ENCODE measurements around the gene FHL2.

The FHL2 gene

GRCh38 chr2:105397025-105397722, 1.7 kb downstream of the FHL2 start:
- no peak for DNase-seq

- DNase-seq: peak; percentile 96
These were observed 2.4 kb downstream of the FHL2 start for GRCh38 chr2:105396254-105397024.

GRCh38 chr2:105395691-105396090, 3.2 kb downstream of the FHL2 start:
- no peak for DNase-seq

DNA sequence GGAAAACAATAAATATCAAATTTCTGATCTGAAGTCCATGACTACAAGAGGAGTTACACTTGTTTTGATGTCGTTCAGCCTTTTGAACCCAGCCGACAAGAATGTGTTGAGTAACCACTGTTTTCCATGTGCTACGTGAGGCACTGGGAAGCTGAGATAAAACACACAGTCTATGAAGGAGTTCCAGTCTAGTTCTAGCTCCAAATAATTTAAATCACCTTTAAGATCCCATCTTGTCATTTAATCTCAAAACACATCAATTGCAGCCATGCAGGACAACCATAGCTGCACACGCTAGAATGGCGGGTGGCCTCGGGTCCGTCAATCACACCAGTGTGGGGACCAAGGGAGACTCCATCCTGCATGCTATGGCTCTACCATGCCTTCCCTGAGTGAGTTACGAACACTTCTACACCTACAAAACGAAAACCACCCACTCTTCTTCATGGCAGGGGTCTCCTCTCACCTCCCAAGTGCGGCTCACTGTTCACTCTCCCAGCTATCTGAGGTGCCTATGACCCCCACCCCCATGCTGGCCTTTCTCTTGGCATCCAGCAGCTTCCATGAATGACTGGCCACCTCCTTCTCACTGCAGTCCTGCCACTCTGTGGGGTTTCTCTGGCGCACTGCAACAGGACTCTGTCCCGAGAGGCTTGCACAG, 3.8 kb downstream of the FHL2 start:
- no peak for DNase-seq

DNA sequence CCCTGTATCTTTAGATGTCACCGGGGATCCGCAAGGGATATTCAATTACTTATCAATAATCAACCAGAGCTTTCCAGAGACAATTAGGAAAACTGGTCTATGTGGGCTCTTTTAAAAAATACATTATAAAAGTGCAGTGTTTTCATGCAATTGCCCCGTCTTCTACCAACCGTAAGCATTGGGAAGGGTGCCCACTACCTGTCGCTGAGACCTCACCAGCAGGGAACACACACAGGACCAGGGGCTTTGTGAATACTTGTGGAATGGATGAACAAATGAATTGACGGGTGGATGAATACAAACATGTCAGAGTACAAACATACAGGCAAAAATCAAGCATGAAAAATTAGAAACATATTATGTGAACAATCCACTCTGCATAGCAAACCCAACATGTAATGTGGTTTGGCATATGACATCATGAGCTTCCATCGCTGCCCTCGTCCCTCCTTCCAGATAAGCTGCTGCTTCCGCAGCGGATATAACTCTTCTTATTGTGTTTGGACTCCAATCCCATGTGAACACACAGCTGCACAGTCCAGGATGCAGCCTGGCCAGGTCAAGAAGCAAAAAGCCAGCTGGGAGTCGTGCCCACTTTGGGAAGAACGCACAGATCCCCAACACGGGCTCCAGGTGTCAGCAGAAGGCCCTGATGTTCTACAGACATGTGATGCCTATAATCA, 5.3 kb downstream of the FHL2 start:
- peak; percentile 76 for DNase-seq

DNA sequence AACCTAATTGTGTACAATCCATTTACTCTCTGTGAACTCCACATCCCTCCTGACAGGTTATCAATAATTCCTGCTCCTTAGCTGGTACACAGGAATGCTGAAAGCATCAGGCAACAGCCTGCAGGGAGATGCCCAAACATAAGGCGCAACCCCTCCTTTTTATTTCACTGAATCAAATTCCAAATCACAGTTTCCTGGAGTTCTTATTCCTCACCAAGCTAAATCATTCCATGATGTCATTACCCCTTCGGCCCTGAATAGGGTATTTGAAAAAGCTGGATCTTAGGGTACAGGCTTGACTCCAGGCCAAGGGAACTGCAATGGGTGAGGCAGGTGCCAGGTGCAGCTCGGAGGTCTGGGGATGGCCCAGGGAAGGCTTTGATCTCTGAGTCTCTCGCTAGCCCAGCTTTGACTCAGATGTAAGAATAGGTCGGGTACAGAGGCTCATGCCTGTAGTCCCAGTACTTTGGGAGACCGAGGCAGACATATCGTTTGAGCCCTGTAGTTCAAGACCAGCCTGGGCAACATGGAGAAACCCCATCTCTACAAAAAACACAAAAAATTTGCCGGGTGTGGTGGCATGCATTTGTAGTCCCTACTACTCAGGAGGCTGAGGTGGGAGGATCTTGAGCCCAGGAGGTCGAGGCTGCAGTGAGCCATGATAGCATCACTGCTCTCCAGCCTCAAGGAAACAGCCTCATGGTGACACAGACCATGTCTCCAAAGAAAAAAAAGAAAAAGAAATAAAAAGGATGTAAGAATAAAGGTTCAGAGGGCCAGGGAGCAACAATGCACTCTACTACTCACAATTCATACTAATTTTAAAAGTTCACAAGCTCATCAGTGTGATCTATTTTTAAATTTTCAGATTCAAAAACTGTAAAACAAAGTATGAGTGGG, 6.8 kb downstream of the FHL2 start:
- DNase-seq: peak; percentile 59

GRCh38 chr2:105391058-105391627, 7.7 kb downstream of the FHL2 start:
- DNase-seq: peak; percentile 88

DNA sequence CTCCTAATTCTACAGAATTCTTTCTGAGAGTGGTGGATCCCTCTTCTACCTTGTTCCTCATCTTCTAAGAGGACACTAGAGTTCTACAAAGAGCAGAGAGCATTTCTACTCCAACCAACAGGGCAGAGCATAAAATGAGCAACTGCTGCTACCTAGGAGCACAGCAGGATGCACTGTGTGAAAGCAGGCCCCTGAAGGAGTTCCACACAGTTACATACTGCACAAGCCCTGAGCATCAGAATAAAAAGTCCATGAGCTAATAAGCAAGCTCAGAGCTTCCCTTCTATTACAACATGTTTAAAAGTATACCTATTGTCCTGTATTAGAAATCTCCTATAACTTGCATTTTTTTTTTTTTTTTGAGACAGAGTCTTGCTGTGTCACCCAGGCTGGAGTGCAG, 8.4 kb downstream of the FHL2 start:
- DNase-seq: no peak

- peak; percentile 49 for DNase-seq
These were observed 9.9 kb downstream of the FHL2 start for GRCh38 chr2:105388971-105389381.

GRCh38 chr2:105387225-105387624, 11.6 kb downstream of the FHL2 start:
- peak; percentile 71 for DNase-seq

GRCh38 chr2:105385731-105386540, 12.9 kb downstream of the FHL2 start:
- DNase-seq: no peak

DNA sequence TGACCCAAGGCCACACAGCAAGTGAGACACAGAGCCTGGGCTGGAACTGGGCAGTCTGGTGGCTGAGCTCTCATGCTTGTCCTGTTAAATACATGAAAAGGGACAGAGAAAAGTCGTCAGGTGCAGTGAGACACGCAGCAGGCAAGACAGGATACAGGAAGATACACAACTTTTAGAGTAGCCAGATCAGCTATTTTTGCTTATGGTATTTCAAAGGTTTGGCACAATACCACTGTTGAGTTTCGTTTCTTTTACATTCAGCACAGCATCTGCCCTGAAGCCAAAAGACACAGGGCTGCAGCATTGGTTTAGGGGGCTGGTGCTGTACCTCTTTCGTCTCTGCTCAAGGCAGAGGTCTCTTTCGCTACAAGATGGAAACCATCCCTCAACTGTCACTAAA, 14.0 kb downstream of the FHL2 start:
- DNase-seq: no peak

- no peak for DNase-seq
These were observed 14.6 kb downstream of the FHL2 start for GRCh38 chr2:105384216-105384615.

DNA sequence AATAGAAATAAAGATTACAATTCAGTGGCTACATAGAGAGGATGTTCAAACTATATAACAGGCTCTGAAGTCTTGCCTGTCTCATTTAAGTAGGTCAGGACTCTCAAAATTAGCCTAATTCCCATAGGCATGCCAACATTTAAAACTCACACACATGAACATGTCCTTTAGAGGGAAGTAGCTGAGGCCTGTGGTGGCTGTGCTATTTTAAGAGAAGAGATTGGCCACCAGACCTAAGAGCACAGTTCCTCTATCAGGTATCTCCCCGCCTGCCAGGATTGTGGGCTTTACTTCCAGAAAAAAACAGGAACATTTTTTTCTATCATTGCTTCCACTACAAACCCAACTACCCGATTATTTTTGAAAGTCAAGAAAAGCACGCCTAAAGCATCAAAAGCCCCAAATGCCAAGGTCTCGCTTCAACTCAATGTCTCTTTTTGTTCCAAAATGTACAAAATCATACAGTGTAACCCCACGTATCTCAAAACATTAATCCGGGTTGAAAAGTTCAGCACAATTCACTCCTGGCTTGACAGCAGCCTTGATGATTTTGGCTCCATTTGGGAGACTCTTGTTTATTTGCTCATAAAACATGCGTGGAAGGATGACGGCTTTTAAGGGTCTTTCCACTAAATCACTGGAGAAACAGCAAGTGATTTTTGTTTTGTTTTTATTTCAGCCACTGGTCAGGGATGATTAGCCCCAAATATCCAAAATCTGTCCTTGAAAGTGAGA, 15.3 kb downstream of the FHL2 start:
- no peak for DNase-seq

- no peak for DNase-seq
These were observed 16.7 kb downstream of the FHL2 start for GRCh38 chr2:105382177-105382576.

DNA sequence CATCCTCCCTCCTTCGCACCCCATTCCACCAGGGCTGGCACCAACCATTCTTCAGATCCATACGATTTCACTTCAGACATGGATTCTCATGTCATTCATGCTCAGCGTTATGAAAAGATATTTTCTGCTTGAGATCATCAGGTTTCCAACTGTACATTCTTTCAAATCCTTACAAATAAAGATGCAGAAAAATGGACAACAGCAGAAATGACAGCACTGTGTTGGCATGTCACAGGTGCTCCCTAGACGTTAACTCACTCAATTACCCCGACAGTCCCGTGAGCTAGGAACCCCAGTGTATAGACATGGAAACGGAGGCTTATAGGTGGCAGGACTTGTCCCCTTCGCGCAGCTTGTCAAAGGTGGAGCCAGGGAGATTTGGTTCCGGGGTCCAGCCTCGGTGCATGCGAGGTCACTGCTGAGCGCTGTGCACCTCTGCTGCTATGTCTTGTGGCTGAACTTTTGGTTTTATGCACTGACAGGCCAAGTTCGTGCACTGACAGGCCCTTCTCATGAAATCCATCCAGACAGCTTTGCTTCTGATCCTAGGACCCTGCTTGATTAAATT, 17.7 kb downstream of the FHL2 start:
- DNase-seq: no peak

- DNase-seq: no peak
These were observed 18.3 kb downstream of the FHL2 start for GRCh38 chr2:105380432-105381100.

- no peak for DNase-seq
These were observed 19.1 kb downstream of the FHL2 start for GRCh38 chr2:105379741-105380186.

DNA sequence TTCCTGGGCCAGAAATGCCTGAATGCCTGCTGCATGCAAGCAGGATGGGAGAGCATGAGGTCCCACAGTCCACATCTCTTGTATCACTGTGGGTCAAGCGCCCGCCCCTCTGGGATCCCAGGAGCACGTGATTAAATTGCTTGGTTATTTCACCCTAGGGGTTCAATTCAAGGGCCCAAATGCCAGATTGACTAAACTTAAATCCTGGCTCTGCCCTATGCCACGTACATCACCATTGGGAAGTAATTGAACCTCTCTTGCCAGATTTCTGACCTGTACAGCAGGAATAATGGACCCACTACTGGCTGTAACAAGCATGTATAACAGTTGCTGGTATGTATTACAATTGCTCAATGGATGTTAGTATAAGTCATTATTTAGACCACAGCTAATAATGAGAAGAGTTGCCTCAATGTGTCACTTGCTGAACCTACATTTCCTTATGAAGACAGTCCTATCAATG, 19.9 kb downstream of the FHL2 start:
- DNase-seq: no peak

All from NCI-H226 (cell line).